AG10803 (cell line): ENCODE results near the gene TTLL10.
"Not testable (repeated sequence)": the region's sequence is repeated elsewhere in the genome, so short reads cannot be mapped to it uniquely, and the experiment has no call there.

Experiments
- DNase-seq: peaks from one replicate; pipeline ENCODE4 v3.0.0; 2010; ENCODE audit warnings: low read depth
- H3K4me3 ChIP-seq: 2 replicates; pipeline ENCODE4 v1.5.1; 2011; ENCODE audit warnings: mild to moderate bottlenecking, low read length, control low read depth
- TF ChIP-seq, protein P1 (sequence below): conservative IDR thresholded peaks from 2 replicates; pipeline ENCODE4 v1.5.1; 2011; ENCODE audit warnings: mild to moderate bottlenecking, low read length, control low read depth, inconsistent platforms

The TTLL10 gene

DNA sequence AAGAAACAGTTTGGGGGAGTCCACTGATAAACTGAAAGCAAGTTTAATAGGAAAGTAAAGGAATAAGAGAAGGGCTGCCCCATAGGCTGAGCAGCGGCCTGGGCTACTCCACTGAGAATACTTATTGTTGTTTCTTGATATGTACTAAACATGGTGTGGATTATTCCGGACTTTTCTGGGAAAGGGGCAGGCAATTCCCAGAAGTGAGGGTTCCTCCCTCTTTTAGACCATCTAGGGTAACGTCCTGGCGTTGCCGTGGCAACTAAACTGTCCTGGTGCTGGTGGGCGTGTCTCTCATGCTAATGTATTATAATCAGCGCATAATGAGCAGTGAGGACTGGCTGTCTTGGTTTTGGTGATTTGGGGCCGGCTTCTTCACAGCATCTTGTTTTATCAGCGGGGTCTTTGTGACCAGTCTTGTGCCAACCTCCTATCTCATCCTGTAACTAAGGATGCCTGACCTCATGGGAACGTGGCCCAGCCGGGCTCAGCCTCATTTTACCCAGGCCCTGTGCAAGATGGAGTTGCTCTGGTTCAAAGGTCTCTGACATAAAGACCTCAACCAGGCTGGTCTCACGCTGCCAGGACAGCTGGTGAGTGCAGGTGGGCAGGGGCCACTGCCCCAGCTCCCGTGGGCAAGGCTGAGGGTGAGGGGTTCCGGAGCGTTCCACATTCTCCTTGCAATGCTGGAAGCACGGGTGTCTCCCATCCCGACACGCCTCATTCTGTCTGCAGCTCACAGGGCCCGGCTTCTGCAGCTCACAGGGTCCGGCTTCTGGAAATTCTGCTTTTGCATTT, 38.1 kb upstream of the TTLL10 start:
- no peak overlapping the region for H3K4me3 ChIP-seq
- TF ChIP-seq, protein P1, sequence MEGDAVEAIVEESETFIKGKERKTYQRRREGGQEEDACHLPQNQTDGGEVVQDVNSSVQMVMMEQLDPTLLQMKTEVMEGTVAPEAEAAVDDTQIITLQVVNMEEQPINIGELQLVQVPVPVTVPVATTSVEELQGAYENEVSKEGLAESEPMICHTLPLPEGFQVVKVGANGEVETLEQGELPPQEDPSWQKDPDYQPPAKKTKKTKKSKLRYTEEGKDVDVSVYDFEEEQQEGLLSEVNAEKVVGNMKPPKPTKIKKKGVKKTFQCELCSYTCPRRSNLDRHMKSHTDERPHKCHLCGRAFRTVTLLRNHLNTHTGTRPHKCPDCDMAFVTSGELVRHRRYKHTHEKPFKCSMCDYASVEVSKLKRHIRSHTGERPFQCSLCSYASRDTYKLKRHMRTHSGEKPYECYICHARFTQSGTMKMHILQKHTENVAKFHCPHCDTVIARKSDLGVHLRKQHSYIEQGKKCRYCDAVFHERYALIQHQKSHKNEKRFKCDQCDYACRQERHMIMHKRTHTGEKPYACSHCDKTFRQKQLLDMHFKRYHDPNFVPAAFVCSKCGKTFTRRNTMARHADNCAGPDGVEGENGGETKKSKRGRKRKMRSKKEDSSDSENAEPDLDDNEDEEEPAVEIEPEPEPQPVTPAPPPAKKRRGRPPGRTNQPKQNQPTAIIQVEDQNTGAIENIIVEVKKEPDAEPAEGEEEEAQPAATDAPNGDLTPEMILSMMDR, result no peak
- DNase-seq, result no peak

DNA sequence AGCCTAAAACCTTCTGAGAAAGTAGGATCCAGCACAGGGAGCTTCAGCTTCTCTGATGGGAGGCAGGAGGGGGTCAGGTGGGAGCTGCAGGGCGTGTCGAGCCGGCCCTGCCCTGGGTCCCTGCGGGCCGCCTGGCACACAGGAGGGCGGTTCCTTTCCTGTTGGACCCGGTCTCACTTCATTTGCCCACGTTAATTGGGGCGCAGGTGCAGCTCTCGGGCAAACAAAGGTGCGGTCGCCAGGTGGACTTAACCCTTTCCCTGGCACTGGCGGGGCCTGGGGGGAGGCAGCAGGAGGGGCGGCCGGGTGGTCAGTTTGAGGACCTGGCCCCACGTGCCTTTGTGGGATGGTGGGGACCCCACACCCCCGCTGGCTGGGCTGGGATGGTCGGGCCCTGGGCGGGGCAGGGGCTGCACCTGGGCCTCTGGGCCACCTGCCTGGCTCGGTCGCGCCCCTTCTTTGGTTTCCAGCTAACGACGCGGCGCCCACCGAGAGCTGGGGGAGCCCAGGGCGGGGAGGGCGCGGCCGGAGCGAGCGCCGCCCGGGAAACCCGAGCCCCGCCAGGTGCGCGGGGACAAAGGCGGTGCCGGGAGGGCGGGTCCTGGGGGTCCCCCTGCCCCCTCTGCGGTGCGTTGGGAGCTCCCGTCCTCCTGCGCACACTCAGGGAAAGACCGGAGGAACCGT, 37.0 kb upstream of the TTLL10 start:
- no peak overlapping the region for H3K4me3 ChIP-seq
- DNase-seq, result no peak

DNA sequence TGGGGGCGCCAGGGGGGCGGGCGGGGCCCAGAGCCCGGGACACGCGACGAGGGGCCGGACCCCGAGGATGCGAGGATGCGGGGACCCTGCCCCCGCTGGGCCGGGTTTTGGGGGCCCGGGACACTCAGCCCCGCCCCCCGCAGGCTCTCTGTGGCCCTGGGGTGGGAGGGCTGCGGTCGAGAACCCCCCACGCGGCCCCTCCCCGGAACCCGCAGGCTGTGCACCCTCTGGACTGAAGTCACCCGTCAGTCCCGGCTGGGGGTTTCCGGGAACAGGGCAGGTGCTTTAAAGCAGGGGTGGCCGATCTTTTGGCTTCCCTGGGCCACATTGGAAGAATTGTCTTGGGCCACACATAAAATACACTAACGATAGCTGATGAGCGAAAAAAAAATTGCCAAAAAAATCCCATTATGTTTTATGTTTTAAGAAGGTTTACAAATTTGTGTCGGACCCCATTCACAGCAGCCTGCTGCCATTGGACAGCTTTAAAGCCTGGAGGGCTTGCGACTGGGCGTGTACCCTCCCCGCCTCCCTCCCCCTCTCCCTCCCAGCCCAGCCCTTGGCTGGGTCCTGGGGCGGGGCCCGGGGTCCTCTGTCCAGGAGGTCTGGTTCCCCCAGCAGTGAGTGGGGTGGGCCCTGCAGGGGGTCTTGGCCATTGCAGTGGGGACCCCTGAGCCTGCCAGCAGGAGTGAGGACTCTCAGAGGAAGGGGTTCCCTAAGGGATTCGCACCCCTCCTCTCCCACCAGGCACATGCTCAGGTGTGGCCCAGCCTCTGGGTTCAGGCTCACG, 36.2 kb upstream of the TTLL10 start:
- TF ChIP-seq, protein P1, result no peak
- no peak overlapping the region for H3K4me3 ChIP-seq

More for the DNA sequence above, 37.0 kb upstream of the TTLL10 start:
- TF ChIP-seq, protein P1, result no peak

DNA sequence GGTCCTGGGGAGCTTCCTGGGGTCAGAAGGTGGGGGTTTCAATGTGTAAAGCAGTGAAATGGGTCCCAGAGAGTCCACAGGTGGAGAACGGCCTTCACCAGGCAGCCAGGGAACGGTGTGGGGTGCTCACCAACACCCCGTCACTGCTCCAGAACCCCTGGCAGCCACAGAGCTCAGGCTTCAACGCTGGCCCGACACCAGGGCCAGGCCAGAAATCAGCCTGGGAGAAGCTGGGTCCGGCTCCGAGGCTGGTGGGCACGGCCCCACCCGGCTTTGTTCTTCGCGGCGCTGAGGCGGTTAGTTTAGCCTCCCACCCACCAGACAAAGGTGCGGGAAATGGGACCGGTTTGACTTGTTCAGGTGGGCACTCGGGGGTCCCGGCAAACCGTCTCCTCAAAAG, 33.0 kb upstream of the TTLL10 start:
- no peak overlapping the region for H3K4me3 ChIP-seq
- TF ChIP-seq, protein P1, result no peak
- no peak for DNase-seq

More for the DNA sequence above, 36.2 kb upstream of the TTLL10 start:
- no peak for DNase-seq

DNA sequence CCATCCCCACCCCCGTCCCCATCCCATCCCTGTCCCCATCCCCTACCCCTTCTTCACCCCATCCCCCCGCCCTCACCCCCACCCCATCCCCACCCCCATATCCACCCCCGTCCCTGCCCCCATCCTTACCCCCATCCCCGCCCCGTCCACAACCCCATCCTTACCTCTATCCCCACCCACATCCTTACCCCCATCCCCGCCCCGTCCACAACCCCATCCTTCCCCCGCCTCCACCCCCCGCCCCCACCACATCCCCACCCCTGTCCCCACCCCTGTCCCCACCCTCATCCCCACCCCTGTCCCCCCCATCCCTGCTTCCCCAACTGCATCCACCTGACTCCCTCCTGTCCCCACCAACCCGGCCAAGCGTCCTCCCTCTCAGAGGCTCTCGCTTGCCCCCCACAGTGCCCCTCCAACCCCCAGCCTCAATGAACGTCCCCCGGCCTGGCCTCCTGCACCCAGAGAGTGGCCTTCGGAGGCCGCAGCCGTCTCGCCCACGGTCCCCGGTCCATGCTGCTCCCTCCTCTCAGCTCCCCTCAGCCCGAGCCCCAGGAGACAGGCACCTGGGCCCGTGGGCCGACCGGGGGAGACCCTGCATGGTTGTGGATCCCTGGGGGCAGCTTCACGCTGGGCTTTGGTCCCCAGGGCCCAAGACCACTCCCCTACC, 32.3 kb upstream of the TTLL10 start:
- TF ChIP-seq, protein P1, result no peak
- DNase-seq, result no peak
- no peak overlapping the region for H3K4me3 ChIP-seq

DNA sequence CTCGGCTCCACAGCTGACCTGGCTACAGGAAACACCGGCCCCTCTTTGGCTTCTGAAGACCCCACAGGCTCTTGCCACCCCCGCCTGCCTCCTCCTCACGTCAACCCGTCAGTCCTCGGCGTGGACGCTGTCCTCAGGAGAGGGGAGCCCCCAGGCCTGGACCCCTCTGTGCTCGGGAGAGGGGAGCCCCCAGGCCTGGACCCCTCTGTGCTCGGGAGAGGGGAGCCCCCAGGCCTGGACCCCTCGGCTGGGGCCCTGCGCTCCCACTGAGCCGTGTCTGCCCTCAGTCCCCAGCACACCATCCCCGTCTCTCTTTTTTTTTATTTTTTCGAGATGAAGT, 31.8 kb upstream of the TTLL10 start:
- no peak for DNase-seq
- H3K4me3 ChIP-seq, result no peak overlapping the region
- TF ChIP-seq, protein P1, result no peak

DNA sequence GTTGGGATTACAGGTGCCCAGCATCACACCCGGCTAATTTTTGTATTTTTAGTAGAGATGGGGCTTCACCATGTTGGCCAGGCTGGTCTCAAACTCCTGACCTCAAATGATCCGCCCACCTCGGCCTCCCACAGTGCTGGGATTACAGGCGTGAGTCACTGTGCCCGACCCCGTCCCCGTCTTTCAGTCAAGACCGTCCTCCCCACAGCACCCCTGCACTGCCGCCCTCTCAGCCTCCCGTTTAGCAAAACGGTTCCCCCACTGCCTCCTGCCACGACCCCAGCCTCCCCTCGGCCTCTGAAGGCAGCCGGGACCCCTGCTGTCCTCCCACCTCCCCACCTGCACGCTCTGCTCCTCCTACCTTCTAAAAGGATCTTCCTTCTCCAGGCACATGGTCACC, 31.3 kb upstream of the TTLL10 start:
- not testable (repeated sequence) for H3K4me3 ChIP-seq, DNase-seq
